ENCODE results near the gene CNPY2. TPM values are rescaled to one million over a fixed set of nuclear protein-coding genes. Genes with fewer than 3 reads are reported as not detected.

The CNPY2 gene
- total RNA-seq, 1 donor from 2014 or later, result 122 TPM

Other genes with a start within 250 kb of the CNPY2 start
- gene ERBB3, start 235.8 kb downstream of the CNPY2 start, total RNA-seq, result 129 TPM
- 139 TPM for gene PA2G4, start 211.4 kb downstream of the CNPY2 start, total RNA-seq
- gene RPL41, start 199.4 kb downstream of the CNPY2 start, total RNA-seq, result 5,339 TPM
- gene ZC3H10, start 197.7 kb downstream of the CNPY2 start, total RNA-seq, result 9.8 TPM
- gene ESYT1, start 187.7 kb downstream of the CNPY2 start, total RNA-seq, result 131 TPM
- 37.8 TPM for gene MYL6B, start 163.4 kb downstream of the CNPY2 start, total RNA-seq
- 1,884 TPM for gene MYL6, start 157.6 kb downstream of the CNPY2 start, total RNA-seq
- 142 TPM for gene SMARCC2, start 126.5 kb downstream of the CNPY2 start, total RNA-seq
- 48.8 TPM for gene RNF41, start 94.1 kb downstream of the CNPY2 start, total RNA-seq
- gene NABP2, start 91.6 kb downstream of the CNPY2 start, total RNA-seq, result 27.9 TPM
- gene SLC39A5, start 85.9 kb downstream of the CNPY2 start, total RNA-seq, result 0.57 TPM
- 43.9 TPM for gene ANKRD52, start 57.6 kb downstream of the CNPY2 start, total RNA-seq
- gene COQ10A, start 49.0 kb downstream of the CNPY2 start, total RNA-seq, result 7.6 TPM
- 196 TPM for gene CS, start 15.7 kb downstream of the CNPY2 start, total RNA-seq
- 103 TPM for gene PAN2, start 18.0 kb upstream of the CNPY2 start, total RNA-seq
- gene IL23A, start 22.9 kb upstream of the CNPY2 start, total RNA-seq, result 0.49 TPM
- gene STAT2, start 44.1 kb upstream of the CNPY2 start, total RNA-seq, result 158 TPM
- not detected for gene APOF, start 46.9 kb upstream of the CNPY2 start, total RNA-seq
- 11.0 TPM for gene TIMELESS, start 133.4 kb upstream of the CNPY2 start, total RNA-seq
- not detected for gene MIP, start 138.7 kb upstream of the CNPY2 start, total RNA-seq
- 6.8 TPM for gene SPRYD4, start 152.6 kb upstream of the CNPY2 start, total RNA-seq
- gene GLS2, start 172.2 kb upstream of the CNPY2 start, total RNA-seq, result 4.5 TPM
- 49.4 TPM for gene RBMS2, start 205.8 kb upstream of the CNPY2 start, total RNA-seq

Measured in ureter (tissue), 1 donor.